Mesenchymal stem cell (in vitro differentiated cells and primary cell): ENCODE data around the gene CEP112.

Experiments
- DNase-seq: peaks from one replicate; pipeline ENCODE4 v3.0.0-alpha.2; 2013
- H2AFZ ChIP-seq: one replicate; pipeline ENCODE4 v1.6.1; 2013; ENCODE audit warnings: low read depth, mild to moderate bottlenecking, control low read depth, inconsistent platforms, low read length, moderate library complexity
- H2AK5ac ChIP-seq: 2 replicates; pipeline ENCODE4 v1.6.1; 2013; ENCODE audit warnings: low read length, moderate library complexity, mild to moderate bottlenecking, inconsistent platforms; ENCODE audit not compliant: severe bottlenecking
- H2BK120ac ChIP-seq: one replicate; pipeline ENCODE4 v1.6.1; 2013; ENCODE audit warnings: low read depth, mild to moderate bottlenecking, inconsistent platforms, low read length, moderate library complexity
- H2BK12ac ChIP-seq, 2 experiments: one replicate each; pipeline ENCODE4 v1.6.1; 2013; ENCODE audit warnings: inconsistent platforms in 2 of 2, low read length in 2 of 2, mild to moderate bottlenecking in 2 of 2, moderate library complexity in 2 of 2, control low read depth in 1 of 2
- H2BK15ac ChIP-seq: one replicate; pipeline ENCODE4 v1.6.1; 2013; ENCODE audit warnings: mild to moderate bottlenecking, low read depth, inconsistent platforms; ENCODE audit not compliant: poor library complexity, severe bottlenecking
- H2BK5ac ChIP-seq: 2 replicates; pipeline ENCODE4 v1.6.1; 2013; ENCODE audit warnings: low read depth, mild to moderate bottlenecking, low read length, control low read depth, inconsistent platforms; ENCODE audit not compliant: poor library complexity, severe bottlenecking
- H3K14ac ChIP-seq, 2 experiments: one replicate each; pipeline ENCODE4 v1.6.1; 2013; ENCODE audit warnings: inconsistent platforms in 2 of 2, low read length in 2 of 2, control low read depth in 1 of 2, mild to moderate bottlenecking in 1 of 2, moderate library complexity in 1 of 2
- H3K18ac ChIP-seq, 2 experiments: one replicate each; pipeline ENCODE4 v1.6.1; 2013; ENCODE audit warnings: inconsistent platforms in 2 of 2, low read length in 2 of 2, control low read depth in 1 of 2, low read depth in 1 of 2, mild to moderate bottlenecking in 1 of 2
- H3K23ac ChIP-seq, 2 experiments: one replicate each; pipeline ENCODE4 v1.6.1; 2013; ENCODE audit warnings: inconsistent platforms in 2 of 2, low read length in 2 of 2, mild to moderate bottlenecking in 2 of 2, moderate library complexity in 2 of 2, control low read depth in 1 of 2
- H3K27ac ChIP-seq: 2 replicates; pipeline ENCODE4 v1.5.1; 2013; ENCODE audit warnings: mild to moderate bottlenecking, moderate library complexity, low read length, control low read depth, inconsistent platforms; ENCODE audit not compliant: poor library complexity, severe bottlenecking
- H3K27me3 ChIP-seq, 2 experiments: 2 replicates each; pipeline versions ENCODE4 v1.6.1 to v1.7.0; 2013; ENCODE audit warnings: low read length in 2 of 2, mild to moderate bottlenecking in 2 of 2, moderate library complexity in 2 of 2, control low read depth in 1 of 2, inconsistent platforms in 1 of 2; ENCODE audit not compliant: control insufficient read depth in 1 of 2, insufficient read depth in 1 of 2
- H3K36me3 ChIP-seq, 2 experiments: 2 replicates each; pipeline versions ENCODE4 v1.6.1 to v1.7.0; 2013; ENCODE audit warnings: low read length in 2 of 2, control low read depth in 1 of 2, inconsistent platforms in 1 of 2, low read depth in 1 of 2, mild to moderate bottlenecking in 1 of 2; ENCODE audit not compliant: insufficient read depth in 2 of 2, control insufficient read depth in 1 of 2
- H3K4ac ChIP-seq, 2 experiments: one replicate each; pipeline ENCODE4 v1.6.1; 2013; ENCODE audit warnings: inconsistent platforms in 2 of 2, low read length in 2 of 2, mild to moderate bottlenecking in 2 of 2, moderate library complexity in 2 of 2, control low read depth in 1 of 2, low read depth in 1 of 2
- H3K4me1 ChIP-seq: 2 replicates; pipeline ENCODE4 v1.6.1; 2013; ENCODE audit warnings: low read depth, low read length, control low read depth; ENCODE audit not compliant: control insufficient read depth, insufficient read depth
- H3K4me2 ChIP-seq: 2 replicates; pipeline ENCODE4 v1.6.1; 2013; ENCODE audit warnings: low read length, mild to moderate bottlenecking, inconsistent platforms; ENCODE audit not compliant: poor library complexity, severe bottlenecking
- H3K4me3 ChIP-seq, 2 experiments: 2 replicates each; pipeline versions ENCODE4 v1.5.1 to v1.7.0; 2013; ENCODE audit warnings: low read length in 2 of 2, mild to moderate bottlenecking in 2 of 2, control low read depth in 1 of 2, low read depth in 1 of 2; ENCODE audit not compliant: insufficient read depth in 1 of 2
- H3K79me1 ChIP-seq: replicated peaks from 2 replicates; pipeline ENCODE4 v1.6.1; 2013; ENCODE audit warnings: mild to moderate bottlenecking, control low read depth, low read length, inconsistent platforms; ENCODE audit not compliant: poor library complexity, severe bottlenecking
- H3K9ac ChIP-seq: 2 replicates; pipeline ENCODE4 v1.7.0; 2013; ENCODE audit warnings: mild to moderate bottlenecking, low read length, moderate library complexity
- H3K9me3 ChIP-seq: 2 replicates; pipeline ENCODE4 v1.7.0; 2013; ENCODE audit warnings: mild to moderate bottlenecking, low read length; ENCODE audit not compliant: control insufficient read depth
- H4K8ac ChIP-seq: one replicate; pipeline ENCODE4 v1.6.1; 2013; ENCODE audit warnings: inconsistent platforms, mild to moderate bottlenecking, low read length, moderate library complexity
- H4K91ac ChIP-seq: one replicate; pipeline ENCODE4 v1.6.1; 2013; ENCODE audit warnings: mild to moderate bottlenecking, low read length, inconsistent platforms
- WGBS: methylation state at CpG from one replicate; pipeline ENCODE4 v1.1.7; 2013; ENCODE audit warnings: mixed read lengths; 5-methylcytosine and 5-hydroxymethylcytosine counted together

The CEP112 gene

GRCh38 chr17:66073384-66073783 is 118.5 kb downstream of the CEP112 start:
- no peak overlapping the region for H2AK5ac ChIP-seq
- H3K79me1 ChIP-seq = peaks cover 6% of the 10 kb centered on the region
- no peak overlapping the region for H3K23ac ChIP-seq
- no peak overlapping the region for H3K4me2 ChIP-seq
- H3K4me3 ChIP-seq = no peak overlapping the region
- no peak for DNase-seq
- no peak overlapping the region for H2BK15ac ChIP-seq
- no peak overlapping the region for H2AFZ ChIP-seq
- no peak overlapping the region for H3K18ac ChIP-seq
- H3K27me3 ChIP-seq = no peaks in the 10 kb centered on the region
- no peak overlapping the region for H2BK12ac ChIP-seq
- H3K4me1 ChIP-seq = no peaks in the 10 kb centered on the region
- no peak overlapping the region for H2BK5ac ChIP-seq
- H3K36me3 ChIP-seq = peaks cover 0 to 12% of the 10 kb centered on the region in 2 experiments
- H4K91ac ChIP-seq = no peak overlapping the region
- no peaks in the 10 kb centered on the region for H3K9me3 ChIP-seq
- no peak overlapping the region for H3K14ac ChIP-seq
- H3K9ac ChIP-seq = no peak overlapping the region
- no peak overlapping the region for H3K27ac ChIP-seq
- H4K8ac ChIP-seq = no peak overlapping the region
- no peak overlapping the region for H2BK120ac ChIP-seq
- H3K4ac ChIP-seq = no peak overlapping the region

- peaks cover 2% of the 10 kb centered on the region for H3K79me1 ChIP-seq
- no peak overlapping the region for H3K27ac ChIP-seq
- H2BK5ac ChIP-seq = no peak overlapping the region
- no peak for DNase-seq
- H2AFZ ChIP-seq = no peak overlapping the region
- no peak overlapping the region for H3K4ac ChIP-seq
- H2BK120ac ChIP-seq = no peak overlapping the region
- no peak overlapping the region for H3K18ac ChIP-seq
- no peak overlapping the region for H2BK12ac ChIP-seq
- no peaks in the 10 kb centered on the region for H3K4me1 ChIP-seq
- no peak overlapping the region for H3K4me2 ChIP-seq
- H3K23ac ChIP-seq = no peak overlapping the region
- no peak overlapping the region for H4K91ac ChIP-seq
- H3K14ac ChIP-seq = no peak overlapping the region
- peaks cover 0 to 13% of the 10 kb centered on the region in 2 experiments for H3K36me3 ChIP-seq
- peaks cover 16% of the 10 kb centered on the region for H3K9me3 ChIP-seq
- no peak overlapping the region for H2AK5ac ChIP-seq
- no peak overlapping the region for H4K8ac ChIP-seq
- H3K9ac ChIP-seq = no peak overlapping the region
- no peak overlapping the region for H2BK15ac ChIP-seq
- H3K27me3 ChIP-seq = no peaks in the 10 kb centered on the region
- 80% methylated on average over 1 of the region's 1 CpG for WGBS
- H3K4me3 ChIP-seq = no peak overlapping the region
These were observed 128.2 kb downstream of the CEP112 start for GRCh38 chr17:66063686-66064085.

- no peak for DNase-seq
- Histone ChIP-seq H3K9me3 (peaks cover 17% of the 10 kb centered on the region), H3K4me1 (no peaks in the 10 kb centered on the region), H3K27me3 (no peaks in the 10 kb centered on the region), H3K4ac (no peak overlapping the region), H3K79me1 (peaks cover 4% of the 10 kb centered on the region), H4K8ac (no peak overlapping the region), H2BK12ac (no peak overlapping the region), H2BK120ac (no peak overlapping the region), H3K18ac (no peak overlapping the region), H3K4me2 (no peak overlapping the region), H2AK5ac (no peak overlapping the region), H2BK5ac (no peak overlapping the region), H3K4me3 (no peak overlapping the region), H2BK15ac (no peak overlapping the region), H3K36me3 (peaks cover 5 to 19% of the 10 kb centered on the region in 2 experiments), H4K91ac (no peak overlapping the region), H3K27ac (no peak overlapping the region), H2AFZ (no peak overlapping the region), H3K9ac (no peak overlapping the region), H3K23ac (no peak overlapping the region), H3K14ac (no peak overlapping the region)
- 98% methylated on average over 4 of the region's 4 CpGs for WGBS
These were observed 135.8 kb downstream of the CEP112 start for GRCh38 chr17:66056148-66056547.

GRCh38 chr17:66054242-66054641 is 137.7 kb downstream of the CEP112 start:
- Histone ChIP-seq H3K9ac (no peak overlapping the region), H3K4me1 (no peaks in the 10 kb centered on the region), H2BK15ac (no peak overlapping the region), H3K27ac (no peak overlapping the region), H3K23ac (no peak overlapping the region), H3K27me3 (no peaks in the 10 kb centered on the region), H4K8ac (no peak overlapping the region), H4K91ac (no peak overlapping the region), H2BK5ac (no peak overlapping the region), H3K4me2 (no peak overlapping the region), H2AFZ (no peak overlapping the region), H2AK5ac (no peak overlapping the region), H3K79me1 (peaks cover 2% of the 10 kb centered on the region), H3K4ac (no peak overlapping the region), H2BK12ac (no peak overlapping the region), H3K18ac (no peak overlapping the region), H3K14ac (no peak overlapping the region), H2BK120ac (no peak overlapping the region), H3K36me3 (peaks cover 5 to 19% of the 10 kb centered on the region in 2 experiments), H3K9me3 (peaks cover 5% of the 10 kb centered on the region), H3K4me3 (no peak overlapping the region)
- WGBS = 100% methylated on average over 1 of the region's 1 CpG
- DNase-seq = no peak
